HepG2 (cell line): ENCODE data around the gene CCDC178. TPM values are rescaled to one million over a fixed set of nuclear protein-coding genes. Genes with fewer than 3 reads are reported as not detected.

Source experiments
- ATAC-seq: fragments of 200-7000 bp; cut with Tn5 transposase; 3 replicates; pipeline ENCODE4 v1.9.1; 2020; ENCODE audit warnings: mild to moderate bottlenecking, moderate library complexity
- BruUV-seq: library from RNA; stranded (reverse); fragments of 400-500 nt; replicated peaks from 2 replicates; lab custom pipeline; 2021; lab: Mats Ljungman, UMichigan
- CTCF ChIA-PET: fragments of 300-600 bp; formaldehyde crosslinking; extraction: SDS; loops from one replicate; lab custom pipeline; 2021; ENCODE audit warnings: low total read pairs, inconsistent platforms, low intra/inter-chr PET ratio; lab: Yijun Ruan, JAX
- POLR2A ChIA-PET: fragments of 350-600 bp; sonication (Branson Sonifier 250); formaldehyde crosslinking; loops from one replicate; lab custom pipeline; 2020; ENCODE audit warnings: antibody characterized with exemption, inconsistent platforms; lab: Yijun Ruan, JAX
- DNase-seq: peaks from one replicate; pipeline ENCODE4 v3.0.0-alpha.2; 2015; ENCODE audit warnings: low spot score
- FAIRE-seq: peaks from 3 replicates; lab custom pipeline; 2011; peaks lifted over from hg19 to GRCh38; lab: Jason Lieb, UNC
- H2AFZ ChIP-seq: one replicate; pipeline ENCODE4 v1.6.1; 2011; ENCODE audit warnings: low read length, inconsistent platforms
- H3K27ac ChIP-seq: fragments of 300-600 bp; 3 replicates; pipeline ENCODE4 v1.8.0; 2011; ENCODE audit warnings: mixed run types, mild to moderate bottlenecking, mixed read lengths, low read length, inconsistent platforms; ENCODE audit not compliant: insufficient read depth; ENCODE audit errors: extremely low read length
- H3K27me3 ChIP-seq, 2 experiments: fragments of 200-600 bp in 1 of 2; 2 replicates in 1 of 2; 3 replicates in 1 of 2; pipeline versions ENCODE4 v1.6.0 to v1.8.0; 2011; ENCODE audit warnings: low read length in 2 of 2, mild to moderate bottlenecking in 2 of 2, moderate library complexity in 2 of 2, inconsistent platforms in 1 of 2; ENCODE audit not compliant: insufficient read depth in 2 of 2, control insufficient read depth in 1 of 2
- H3K36me3 ChIP-seq, 2 experiments: fragments of 200-600 bp in 1 of 2; replicated peaks in 1 of 2; 2 replicates in 1 of 2; 3 replicates in 1 of 2; pipeline versions ENCODE4 v1.5.1 to v1.8.0; 2011; ENCODE audit warnings: low read length in 2 of 2, inconsistent platforms in 1 of 2; ENCODE audit not compliant: insufficient read depth in 2 of 2, control insufficient read depth in 1 of 2
- H3K4me1 ChIP-seq: 2 replicates; pipeline ENCODE4 v1.5.1; 2012; ENCODE audit warnings: low read length, inconsistent platforms; ENCODE audit not compliant: insufficient read depth
- H3K4me2 ChIP-seq: 2 replicates; pipeline ENCODE4 v1.6.0; 2011; ENCODE audit warnings: low read depth, low read length, inconsistent platforms
- H3K4me3 ChIP-seq, 3 experiments: fragments of 200-600 bp in 1 of 3; sonication (generic), shearing (Covaris generic) in 1 of 3; replicated peaks in 1 of 3; 2 replicates each; pipeline ENCODE4 v1.5.1; 2011 to 2016; ENCODE audit warnings: low read length in 3 of 3, inconsistent platforms in 2 of 3, low read depth in 2 of 3, mild to moderate bottlenecking in 2 of 3, control low read depth in 1 of 3, mixed read lengths in 1 of 3; ENCODE audit not compliant: insufficient read depth in 1 of 3
- H3K79me2 ChIP-seq: one replicate; pipeline ENCODE4 v1.6.1; 2011; ENCODE audit warnings: low read length, inconsistent platforms; ENCODE audit not compliant: insufficient read depth
- H3K9ac ChIP-seq: 2 replicates; pipeline ENCODE4 v1.6.0; 2011; ENCODE audit warnings: mild to moderate bottlenecking, low read depth, low read length, inconsistent platforms; ENCODE audit not compliant: insufficient read depth
- H3K9me3 ChIP-seq: 2 replicates; pipeline ENCODE4 v1.5.1; 2012; ENCODE audit warnings: mild to moderate bottlenecking, low read length
- H4K20me1 ChIP-seq: 2 replicates; pipeline ENCODE4 v1.6.0; 2011; ENCODE audit warnings: inconsistent platforms, mild to moderate bottlenecking, low read length, moderate library complexity; ENCODE audit not compliant: insufficient read depth
- CENPBD1 ChIP-seq: sonication (generic); formaldehyde crosslinking; IDR thresholded peaks from 2 replicates; pipeline ENCODE4 v1.8.0; 2022; ENCODE audit warnings: missing genetic modification reagents, low read depth, mild to moderate bottlenecking, borderline replicate concordance
- CREM ChIP-seq, 2 experiments: sonication (generic) in 1 of 2; formaldehyde crosslinking in 1 of 2; IDR thresholded peaks; 2 replicates each; pipeline versions ENCODE4 v1.4.0 to v1.6.1; 2016 to 2020; ENCODE audit warnings: antibody characterized with exemption in 1 of 2, mild to moderate bottlenecking in 1 of 2, missing genetic modification reagents in 1 of 2
- JARID2 ChIP-seq: sonication (generic); formaldehyde crosslinking; IDR thresholded peaks from 2 replicates; pipeline ENCODE4 v1.8.1; 2023; ENCODE audit warnings: missing genetic modification reagents, inconsistent platforms; ENCODE audit not compliant: insufficient replicate concordance
- MAFF ChIP-seq: IDR thresholded peaks from 2 replicates; pipeline ENCODE4 v1.6.1; 2011; ENCODE audit warnings: low read depth, low read length, improper control_type of control experiment
- MAFK ChIP-seq, 2 experiments: IDR thresholded peaks in 1 of 2; conservative IDR thresholded peaks in 1 of 2; 2 replicates each; pipeline ENCODE4 v1.6.1; 2011; ENCODE audit warnings: improper control_type of control experiment in 2 of 2, low read length in 2 of 2
- NFKBIZ ChIP-seq: IDR thresholded peaks from 2 replicates; pipeline ENCODE4 v1.6.1; 2018; ENCODE audit warnings: missing genetic modification reagents, missing compliant biosample characterization
- RARA ChIP-seq: IDR thresholded peaks from 2 replicates; pipeline ENCODE4 v1.6.1; 2016; ENCODE audit warnings: missing genetic modification reagents, missing compliant biosample characterization
- RBM22 ChIP-seq: fragments of 200-400 bp; formaldehyde crosslinking; optimal IDR thresholded peaks from 2 replicates; pipeline ENCODE3; 2017; ENCODE audit warnings: mild to moderate bottlenecking, low read length, moderate library complexity
- REL ChIP-seq: sonication (generic); formaldehyde crosslinking; conservative IDR thresholded peaks from 2 replicates; pipeline ENCODE4 v1.8.0; 2022; ENCODE audit warnings: mild to moderate bottlenecking, missing genetic modification reagents, moderate library complexity
- SMAD9 ChIP-seq: sonication (generic); formaldehyde crosslinking; IDR thresholded peaks from 2 replicates; pipeline ENCODE4 v1.5.1; 2020; ENCODE audit warnings: mild to moderate bottlenecking, missing genetic modification reagents
- ZBTB8A ChIP-seq: sonication (generic); formaldehyde crosslinking; IDR thresholded peaks from 2 replicates; pipeline ENCODE4 v1.4.0; 2020; ENCODE audit warnings: mild to moderate bottlenecking, low read depth, missing genetic modification reagents, borderline replicate concordance
- ZFX ChIP-seq: sonication (generic); formaldehyde crosslinking; IDR thresholded peaks from 2 replicates; pipeline ENCODE4 v1.4.0; 2020; ENCODE audit warnings: mild to moderate bottlenecking, low read depth, missing genetic modification reagents, moderate library complexity
- WGBS: methylation state at CpG from one replicate; pipeline ENCODE4 v1.1.6; 2017; ENCODE audit warnings: low lambda C conversion rate; 5-methylcytosine and 5-hydroxymethylcytosine counted together
- in situ Hi-C: cut with HindIII; loops from 2 replicates; pipeline ENCODE4 v1.10.0; 2017; ENCODE audit warnings: low pct_unique_long_range_greater_than_20kb; ENCODE audit not compliant: extremely low pct_ligation_motif_present
- intact Hi-C: fragments of 100-400 bp; cut with micrococcal nuclease; formaldehyde crosslinking; loops from one replicate; pipeline ENCODE4 v1.10.0; 2022; ENCODE audit not compliant: unreplicated experiment
- polyA plus RNA-seq, 8 experiments: library from polyadenylated mRNA; depleted of rRNA in 3 of 8; stranded (reverse) in 7 of 8; unstranded in 1 of 8; fragments of >200 nt; fragmentation: Illumina TruSeq in 4 of 8; extraction: Trizol in 4 of 8; gene quantifications; 2 replicates each; pipeline versions ENCODE4 v1.2.1 to v1.2.3, GENCODE V29; 2011 to 2016; ENCODE audit warnings: low read depth in 4 of 8, missing spikeins in 1 of 8, mixed read lengths in 1 of 8; ENCODE audit not compliant: insufficient read depth in 1 of 8
- total RNA-seq, 5 experiments: library from RNA; depleted of rRNA; stranded (reverse); fragments of >200 nt; fragmentation: Illumina TruSeq; extraction: Trizol; gene quantifications; 2 replicates each; pipeline ENCODE4 v1.2.3, GENCODE V29; 2016; ENCODE audit warnings: low read depth in 1 of 5
- TF ChIP-seq, protein P1 (sequence below): sonication (generic); formaldehyde crosslinking; IDR thresholded peaks from 2 replicates; pipeline ENCODE4 v1.8.1; 2023; ENCODE audit warnings: missing genetic modification reagents, inconsistent platforms, borderline replicate concordance

Gene CCDC178
- total and polyA plus RNA-seq, 2 of the 13 experiments (the other 11 are each of a cell fraction or from before 2014, with no cell fraction given) = not detected

- Histone ChIP-seq H3K27ac (no peak overlapping the region), H3K79me2 (no peaks in the 10 kb centered on the region), H3K36me3 (no peaks in the 10 kb centered on the region), H3K4me2 (no peak overlapping the region), H3K9ac (no peak overlapping the region), H4K20me1 (no peaks in the 10 kb centered on the region), H3K4me1 (no peaks in the 10 kb centered on the region), H3K9me3 (no peaks in the 10 kb centered on the region), H3K27me3 (no peaks in the 10 kb centered on the region), H3K4me3 (no peak overlapping the region), H2AFZ (no peak overlapping the region)
- in situ Hi-C loops (no loop called here), intact Hi-C loops (no loop called here)
- ATAC-seq = no peak
- peak; percentile 75 to 88 for TF ChIP-seq MAFK (conservative IDR thresholded peaks at IDR 0.05 in 1 of 2, IDR thresholded peaks at IDR 0.05 in 1 of 2; ENCODE audit: low read length in 2 of 2)
- no peak for TF ChIP-seq ZBTB8A (CRISPR knock-in tag)
- TF ChIP-seq MAFF = peak; percentile 83
- TF ChIP-seq SMAD9 (CRISPR knock-in tag) = no peak
- no peak for TF ChIP-seq JARID2
- TF ChIP-seq NFKBIZ (CRISPR knock-in tag) = no peak
- no peak for FAIRE-seq
- DNase-seq = no peak
- no TSS peak for BruUV-seq
- ChIA-PET CTCF (no interaction called here), POLR2A (no interaction called here)
Observed at GRCh38 chr18:32975501-32975900, 465.0 kb downstream of the CCDC178 start.

- Histone ChIP-seq H4K20me1 (no peaks in the 10 kb centered on the region), H3K4me3 (no peak overlapping the region), H3K4me2 (no peak overlapping the region), H3K36me3 (no peaks in the 10 kb centered on the region), H2AFZ (no peak overlapping the region), H3K4me1 (no peaks in the 10 kb centered on the region), H3K9ac (no peak overlapping the region), H3K9me3 (no peaks in the 10 kb centered on the region), H3K79me2 (no peaks in the 10 kb centered on the region), H3K27me3 (no peaks in the 10 kb centered on the region), H3K27ac (no peak overlapping the region)
- ChIA-PET CTCF (no interaction called here), POLR2A (no interaction called here)
- WGBS = 48% methylated on average over 1 of the region's 1 CpG
- no peak for FAIRE-seq
- no peak for DNase-seq
- in situ Hi-C loops (no loop called here), intact Hi-C loops (no loop called here)
- no TSS peak for BruUV-seq
- no peak for ATAC-seq
- no peak for TF ChIP-seq RARA (CRISPR knock-in tag)
- TF ChIP-seq CREM (IDR thresholded peaks at IDR 0.05) = no peak
- TF ChIP-seq CREM (CRISPR knock-in tag; IDR thresholded peaks at IDR 0.05) = no peak
- no peak for TF ChIP-seq REL (CRISPR knock-in tag)
- TF ChIP-seq RBM22 = no peak
- TF ChIP-seq, protein P1, sequence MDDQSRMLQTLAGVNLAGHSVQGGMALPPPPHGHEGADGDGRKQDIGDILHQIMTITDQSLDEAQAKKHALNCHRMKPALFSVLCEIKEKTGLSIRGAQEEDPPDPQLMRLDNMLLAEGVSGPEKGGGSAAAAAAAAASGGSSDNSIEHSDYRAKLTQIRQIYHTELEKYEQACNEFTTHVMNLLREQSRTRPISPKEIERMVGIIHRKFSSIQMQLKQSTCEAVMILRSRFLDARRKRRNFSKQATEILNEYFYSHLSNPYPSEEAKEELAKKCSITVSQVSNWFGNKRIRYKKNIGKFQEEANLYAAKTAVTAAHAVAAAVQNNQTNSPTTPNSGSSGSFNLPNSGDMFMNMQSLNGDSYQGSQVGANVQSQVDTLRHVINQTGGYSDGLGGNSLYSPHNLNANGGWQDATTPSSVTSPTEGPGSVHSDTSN (CRISPR knock-in tag) = no peak
- TF ChIP-seq CENPBD1 = no peak
- TF ChIP-seq ZFX (CRISPR knock-in tag) = no peak
Observed at GRCh38 chr18:32975163-32975436, 465.4 kb downstream of the CCDC178 start.
